Right kidney (tissue), 1 donor: ENCODE results near the gene MAN2C1.
A peak's percentile ranks its signal among the peaks of the same experiment; 100 is the strongest.
"Not testable (repeated sequence)": the region's sequence is repeated elsewhere in the genome, so short reads cannot be mapped to it uniquely, and the experiment has no call there.

Source experiments
- DNase-seq: peaks from one replicate; pipeline ENCODE4 v3.0.0-alpha.2; 2016

MAN2C1 gene

GRCh38 chr15:75361989-75362641 lies 6.3 kb downstream of the MAN2C1 start:
- DNase-seq: no peak

GRCh38 chr15:75361361-75361988 lies 6.9 kb downstream of the MAN2C1 start:
- DNase-seq: no peak

DNA sequence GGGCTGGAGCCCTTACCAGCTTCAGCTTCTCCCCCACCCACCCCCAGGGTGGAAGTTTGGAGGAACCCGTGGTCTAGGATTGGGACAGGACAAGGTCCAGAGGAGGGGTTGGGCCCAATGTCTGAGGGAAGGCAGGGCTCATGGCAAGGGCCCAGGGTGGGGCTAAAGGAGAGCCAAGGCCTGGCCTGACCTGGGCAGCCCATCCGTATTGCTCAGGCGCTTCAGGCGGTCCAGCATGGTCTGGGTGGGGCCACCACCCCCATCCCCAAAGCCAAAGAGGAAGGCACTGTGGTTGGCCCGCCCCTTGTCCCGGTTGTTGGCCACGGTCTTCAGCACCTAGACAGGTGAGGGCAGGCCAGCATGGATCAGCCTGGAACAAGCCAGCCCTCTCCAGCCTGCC lies 7.6 kb downstream of the MAN2C1 start:
- DNase-seq: no peak

- DNase-seq: no peak
These were observed 8.0 kb downstream of the MAN2C1 start for GRCh38 chr15:75360391-75360790.

- DNase-seq: no peak
These were observed 8.7 kb downstream of the MAN2C1 start for GRCh38 chr15:75359537-75360250.

DNA sequence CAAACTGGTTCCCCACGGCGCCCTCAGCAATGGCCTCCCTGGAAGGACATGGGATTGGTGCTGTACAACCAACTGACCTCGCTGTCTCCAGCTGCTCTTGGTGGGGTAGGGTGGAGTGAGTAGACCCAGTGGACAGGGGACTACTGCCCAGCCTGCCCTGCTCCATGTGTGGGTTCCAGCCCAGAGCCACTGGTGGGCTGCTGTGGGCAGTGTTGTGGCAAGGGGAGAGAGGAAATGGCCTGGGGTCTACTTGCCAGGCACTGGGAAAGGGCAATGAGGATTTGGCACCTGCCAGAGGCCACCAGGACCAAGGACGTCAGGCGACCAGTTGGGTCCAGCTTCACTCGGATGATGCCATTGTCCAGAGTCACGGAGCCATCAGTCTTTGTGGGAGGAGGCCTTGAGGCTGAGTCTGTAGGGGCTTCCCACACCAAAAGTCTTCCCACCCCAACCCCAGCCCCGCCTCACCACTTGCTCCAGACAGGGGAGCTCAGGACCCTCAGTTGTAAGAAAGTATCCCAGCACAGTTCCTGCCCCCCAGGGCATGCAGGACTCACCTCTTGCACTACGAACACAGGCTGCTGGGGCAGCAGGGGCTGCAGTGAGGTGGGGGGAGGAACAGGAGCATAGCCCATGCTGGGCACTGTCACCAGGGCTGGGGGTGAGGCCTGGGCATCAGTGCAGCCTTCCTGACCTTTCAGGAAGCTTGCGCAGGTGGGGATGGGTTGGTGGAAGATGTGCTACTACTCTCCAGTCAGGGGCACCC lies 9.5 kb downstream of the MAN2C1 start:
- no peak for DNase-seq

- DNase-seq: no peak
These were observed 10.3 kb downstream of the MAN2C1 start for GRCh38 chr15:75357976-75358673.

GRCh38 chr15:75356517-75356916 lies 11.9 kb downstream of the MAN2C1 start:
- DNase-seq: no peak

- no peak for DNase-seq
These were observed 12.4 kb downstream of the MAN2C1 start for GRCh38 chr15:75356006-75356405.

GRCh38 chr15:75355369-75355768 lies 13.0 kb downstream of the MAN2C1 start:
- DNase-seq: no peak

DNA sequence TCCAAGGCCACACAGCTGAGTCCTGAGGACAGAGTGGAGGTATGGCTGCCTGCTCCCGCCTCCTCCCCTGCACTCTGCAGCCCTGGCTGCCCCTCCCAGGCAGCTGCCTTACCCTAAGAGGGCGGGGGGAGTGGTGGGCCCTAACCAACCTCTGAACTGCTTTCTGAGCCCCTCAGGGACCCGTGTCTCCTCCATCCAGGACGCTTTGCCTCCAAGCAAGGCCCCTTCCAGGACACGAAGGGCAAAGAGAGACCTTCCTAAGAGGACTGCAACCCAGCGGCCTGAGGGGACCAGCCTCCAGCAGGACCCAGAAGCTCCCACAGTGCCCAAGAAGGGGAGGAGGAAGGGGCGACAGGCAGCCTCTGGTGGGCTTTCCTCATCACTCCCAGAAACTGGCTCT lies 14.0 kb downstream of the MAN2C1 start:
- DNase-seq: no peak

GRCh38 chr15:75353604-75354003 lies 14.8 kb downstream of the MAN2C1 start:
- no peak for DNase-seq

GRCh38 chr15:75352186-75353080 lies 16.0 kb downstream of the MAN2C1 start:
- no peak for DNase-seq

DNA sequence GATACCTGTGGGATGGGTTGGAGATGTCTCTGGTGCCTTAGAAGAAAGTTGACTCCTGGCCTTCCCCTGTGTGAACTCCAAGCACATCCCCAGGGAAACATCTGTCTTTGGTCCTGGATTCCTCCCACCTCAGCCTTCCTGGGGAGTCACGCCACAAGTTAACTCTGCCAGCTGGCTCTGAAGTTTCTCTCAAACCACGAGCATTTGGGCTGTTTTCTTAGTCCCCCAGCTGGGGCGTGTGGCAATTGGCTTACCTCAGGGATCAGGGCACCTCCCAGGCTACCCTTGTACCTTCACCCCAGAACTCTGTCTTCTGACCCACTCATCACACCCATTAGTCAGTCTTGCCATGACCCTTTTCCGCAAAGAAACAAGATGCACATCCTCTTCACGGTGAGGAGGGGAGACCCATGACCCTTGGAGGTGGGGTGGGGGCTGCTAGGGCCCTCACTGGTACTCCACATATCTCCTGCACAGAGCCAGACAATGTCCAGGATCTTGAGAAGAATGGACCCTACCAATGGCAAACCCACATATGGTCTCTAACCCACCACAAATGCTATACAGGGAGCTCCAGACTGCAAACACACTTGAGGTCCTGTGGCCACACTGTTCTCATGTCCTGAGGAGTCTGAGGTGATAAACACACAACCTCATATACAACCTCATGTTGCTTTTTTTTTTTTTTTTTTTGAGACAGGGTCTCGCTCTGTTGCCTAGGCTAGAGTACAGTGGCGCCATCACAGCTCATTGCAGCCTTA lies 17.6 kb downstream of the MAN2C1 start:
- no peak for DNase-seq

DNA sequence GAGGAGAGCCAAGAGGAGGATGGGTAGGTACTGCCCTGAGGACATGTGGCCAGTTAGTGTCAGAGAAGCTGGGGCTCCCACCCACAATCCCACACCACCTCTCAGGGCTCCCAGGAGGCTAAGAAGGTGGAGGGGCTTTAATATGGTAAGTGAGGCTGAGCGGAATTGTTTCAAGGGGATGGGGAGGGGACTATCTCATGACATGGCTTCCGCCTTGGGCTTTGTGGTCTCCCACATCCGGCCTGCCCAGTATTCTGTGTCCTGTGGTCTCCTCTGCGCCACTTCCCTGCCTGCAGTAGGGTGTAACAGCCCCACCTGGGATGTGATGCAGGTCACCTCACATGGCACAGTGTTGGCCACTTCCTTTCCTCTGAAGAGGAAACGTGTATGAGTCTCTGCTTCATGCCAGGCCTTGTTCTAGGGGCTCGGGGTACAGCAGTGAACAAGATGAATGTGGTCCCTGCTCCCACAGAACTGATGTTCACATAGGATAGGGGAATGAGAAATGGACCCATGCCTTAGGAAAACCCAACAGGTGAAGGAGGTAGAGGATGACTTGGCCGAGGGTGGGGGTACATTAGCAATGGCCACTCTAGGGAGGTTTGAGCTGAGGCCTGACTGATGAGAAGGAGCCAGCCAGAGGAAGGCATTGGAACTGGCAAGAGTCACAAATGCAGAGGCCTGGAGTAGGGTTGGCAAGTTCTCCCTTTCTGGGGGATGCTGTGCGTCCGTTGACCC lies 18.4 kb downstream of the MAN2C1 start:
- DNase-seq: no peak

GRCh38 chr15:75349351-75349669 lies 19.1 kb downstream of the MAN2C1 start:
- DNase-seq: not testable (repeated sequence)

DNA sequence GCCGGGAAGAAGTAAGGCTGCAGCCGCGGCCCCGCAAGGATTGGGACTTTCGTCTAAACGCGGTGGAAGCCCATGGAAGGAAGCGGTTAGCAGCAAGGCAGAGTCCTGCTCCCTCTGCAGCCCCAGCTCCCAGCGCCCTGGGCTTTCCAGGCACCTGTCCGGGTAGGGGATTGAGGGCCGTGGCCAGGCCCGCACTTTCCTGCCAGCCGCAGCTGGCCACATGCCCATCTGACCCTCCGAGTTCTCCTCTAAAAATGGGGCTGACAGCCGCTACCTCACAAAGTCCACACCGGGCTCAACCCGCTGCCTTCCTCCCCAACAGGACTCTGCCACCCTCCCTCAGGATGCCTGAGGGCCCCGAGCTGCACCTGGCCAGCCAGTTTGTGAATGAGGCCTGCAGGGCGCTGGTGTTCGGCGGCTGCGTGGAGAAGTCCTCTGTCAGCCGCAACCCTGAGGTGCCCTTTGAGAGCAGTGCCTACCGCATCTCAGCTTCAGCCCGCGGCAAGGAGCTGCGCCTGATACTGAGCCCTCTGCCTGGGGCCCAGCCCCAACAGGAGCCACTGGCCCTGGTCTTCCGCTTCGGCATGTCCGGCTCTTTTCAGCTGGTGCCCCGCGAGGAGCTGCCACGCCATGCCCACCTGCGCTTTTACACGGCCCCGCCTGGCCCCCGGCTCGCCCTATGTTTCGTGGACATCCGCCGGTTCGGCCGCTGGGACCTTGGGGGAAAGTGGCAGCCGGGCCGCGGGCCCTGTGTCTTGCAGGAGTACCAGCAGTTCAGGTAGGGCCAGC lies 19.7 kb downstream of the MAN2C1 start:
- DNase-seq: peak; percentile 66

DNA sequence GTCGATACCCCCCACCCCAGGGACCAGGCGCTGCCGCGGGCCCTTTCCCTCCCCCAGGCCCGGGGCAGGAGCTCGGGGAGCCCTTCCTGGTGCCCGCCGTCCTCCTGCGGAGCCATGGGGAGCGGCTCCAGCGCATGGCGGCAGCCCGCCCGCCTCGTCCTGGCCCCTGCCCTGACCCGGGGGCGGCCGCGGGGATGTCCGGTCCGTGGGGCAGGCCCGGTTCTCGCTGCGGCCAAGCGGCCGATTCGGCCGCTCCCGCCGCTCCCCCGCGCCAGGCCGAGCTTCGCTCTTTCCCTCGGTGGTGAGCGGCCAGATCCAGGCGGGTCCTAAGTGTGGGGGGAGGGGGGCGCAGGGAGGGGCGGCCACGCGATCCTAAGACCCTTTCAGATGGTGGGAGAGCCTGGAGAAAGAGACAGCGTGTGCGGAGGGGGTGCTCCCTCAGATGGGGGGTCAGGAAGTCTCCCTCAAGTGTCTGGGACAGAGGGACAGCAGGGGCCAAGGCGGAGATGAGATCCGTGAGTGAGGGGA lies 20.3 kb downstream of the MAN2C1 start:
- peak; percentile 55 for DNase-seq
